ENCODE results near the gene GDF7. TPM values are rescaled to one million over a fixed set of nuclear protein-coding genes. Genes with fewer than 3 reads are reported as not detected.

The GDF7 gene
- total and polyA plus RNA-seq, 10 of the 15 experiments (the other 5 are each of a cell fraction or from before 2014, with no cell fraction given) = 0.02 to 0.11 (median 0.04) TPM; not detected in 1

- TF ChIP-seq, protein P1, sequence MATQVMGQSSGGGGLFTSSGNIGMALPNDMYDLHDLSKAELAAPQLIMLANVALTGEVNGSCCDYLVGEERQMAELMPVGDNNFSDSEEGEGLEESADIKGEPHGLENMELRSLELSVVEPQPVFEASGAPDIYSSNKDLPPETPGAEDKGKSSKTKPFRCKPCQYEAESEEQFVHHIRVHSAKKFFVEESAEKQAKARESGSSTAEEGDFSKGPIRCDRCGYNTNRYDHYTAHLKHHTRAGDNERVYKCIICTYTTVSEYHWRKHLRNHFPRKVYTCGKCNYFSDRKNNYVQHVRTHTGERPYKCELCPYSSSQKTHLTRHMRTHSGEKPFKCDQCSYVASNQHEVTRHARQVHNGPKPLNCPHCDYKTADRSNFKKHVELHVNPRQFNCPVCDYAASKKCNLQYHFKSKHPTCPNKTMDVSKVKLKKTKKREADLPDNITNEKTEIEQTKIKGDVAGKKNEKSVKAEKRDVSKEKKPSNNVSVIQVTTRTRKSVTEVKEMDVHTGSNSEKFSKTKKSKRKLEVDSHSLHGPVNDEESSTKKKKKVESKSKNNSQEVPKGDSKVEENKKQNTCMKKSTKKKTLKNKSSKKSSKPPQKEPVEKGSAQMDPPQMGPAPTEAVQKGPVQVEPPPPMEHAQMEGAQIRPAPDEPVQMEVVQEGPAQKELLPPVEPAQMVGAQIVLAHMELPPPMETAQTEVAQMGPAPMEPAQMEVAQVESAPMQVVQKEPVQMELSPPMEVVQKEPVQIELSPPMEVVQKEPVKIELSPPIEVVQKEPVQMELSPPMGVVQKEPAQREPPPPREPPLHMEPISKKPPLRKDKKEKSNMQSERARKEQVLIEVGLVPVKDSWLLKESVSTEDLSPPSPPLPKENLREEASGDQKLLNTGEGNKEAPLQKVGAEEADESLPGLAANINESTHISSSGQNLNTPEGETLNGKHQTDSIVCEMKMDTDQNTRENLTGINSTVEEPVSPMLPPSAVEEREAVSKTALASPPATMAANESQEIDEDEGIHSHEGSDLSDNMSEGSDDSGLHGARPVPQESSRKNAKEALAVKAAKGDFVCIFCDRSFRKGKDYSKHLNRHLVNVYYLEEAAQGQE (IDR thresholded peaks at IDR 0.05; ENCODE audit: low read depth, low read length) = no peak
- TF ChIP-seq MYC (IDR thresholded peaks at IDR 0.05; ENCODE audit: insufficient read depth, insufficient read length, insufficient replicate concordance, low read length, severe bottlenecking) (no peak), FOXM1 (IDR thresholded peaks at IDR 0.05; ENCODE audit: low read depth, low read length) (0 out of 2 replicates have a peak, but pooled peaks have one; percentile 29), BMI1 (IDR thresholded peaks at IDR 0.05; ENCODE audit: borderline replicate concordance) (no peak), CHD2 (IDR thresholded peaks at IDR 0.05; ENCODE audit: borderline replicate concordance, low read depth, low read length) (no peak), GABPA (IDR thresholded peaks at IDR 0.05; ENCODE audit: low read depth) (peak; percentile 21; the same call in 1 of the 2 replicates), IRF3 (IDR thresholded peaks at IDR 0.05) (no peak), RAD21 (IDR thresholded peaks at IDR 0.05; ENCODE audit: insufficient read depth, low read depth, low read length) (0 out of 2 replicates have a peak, but pooled peaks have one; percentile 28), PKNOX1 (IDR thresholded peaks at IDR 0.05) (no peak), SPI1 (IDR thresholded peaks at IDR 0.05; ENCODE audit: borderline replicate concordance, insufficient read depth, low read depth, low read length) (peak; percentile 67; the same call in 1 of the 2 replicates), ETV6 (conservative IDR thresholded peaks at IDR 0.05 in 1 of 2, IDR thresholded peaks at IDR 0.05 in 1 of 2; ENCODE audit: borderline replicate concordance in 1 of 2, low read depth in 1 of 2) (peak in 1 of 2 experiments; percentile 51; a peak in 1 of 4 replicates), SMARCA5 (IDR thresholded peaks at IDR 0.05) (no peak), STAT3 (IDR thresholded peaks at IDR 0.05; ENCODE audit: low read depth, low read length) (no peak), CREB1 (IDR thresholded peaks at IDR 0.05; ENCODE audit: low read depth) (0 out of 2 replicates have a peak, but pooled peaks have one; percentile 35), SIX5 (IDR thresholded peaks at IDR 0.05; ENCODE audit: low read depth, low read length, severe bottlenecking) (no peak)
- TF ChIP-seq, protein P2, sequence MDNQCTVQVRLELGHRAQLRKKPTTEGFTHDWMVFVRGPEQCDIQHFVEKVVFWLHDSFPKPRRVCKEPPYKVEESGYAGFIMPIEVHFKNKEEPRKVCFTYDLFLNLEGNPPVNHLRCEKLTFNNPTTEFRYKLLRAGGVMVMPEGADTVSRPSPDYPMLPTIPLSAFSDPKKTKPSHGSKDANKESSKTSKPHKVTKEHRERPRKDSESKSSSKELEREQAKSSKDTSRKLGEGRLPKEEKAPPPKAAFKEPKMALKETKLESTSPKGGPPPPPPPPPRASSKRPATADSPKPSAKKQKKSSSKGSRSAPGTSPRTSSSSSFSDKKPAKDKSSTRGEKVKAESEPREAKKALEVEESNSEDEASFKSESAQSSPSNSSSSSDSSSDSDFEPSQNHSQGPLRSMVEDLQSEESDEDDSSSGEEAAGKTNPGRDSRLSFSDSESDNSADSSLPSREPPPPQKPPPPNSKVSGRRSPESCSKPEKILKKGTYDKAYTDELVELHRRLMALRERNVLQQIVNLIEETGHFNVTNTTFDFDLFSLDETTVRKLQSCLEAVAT (IDR thresholded peaks at IDR 0.05) = no peak
- TF ChIP-seq, protein P3, sequence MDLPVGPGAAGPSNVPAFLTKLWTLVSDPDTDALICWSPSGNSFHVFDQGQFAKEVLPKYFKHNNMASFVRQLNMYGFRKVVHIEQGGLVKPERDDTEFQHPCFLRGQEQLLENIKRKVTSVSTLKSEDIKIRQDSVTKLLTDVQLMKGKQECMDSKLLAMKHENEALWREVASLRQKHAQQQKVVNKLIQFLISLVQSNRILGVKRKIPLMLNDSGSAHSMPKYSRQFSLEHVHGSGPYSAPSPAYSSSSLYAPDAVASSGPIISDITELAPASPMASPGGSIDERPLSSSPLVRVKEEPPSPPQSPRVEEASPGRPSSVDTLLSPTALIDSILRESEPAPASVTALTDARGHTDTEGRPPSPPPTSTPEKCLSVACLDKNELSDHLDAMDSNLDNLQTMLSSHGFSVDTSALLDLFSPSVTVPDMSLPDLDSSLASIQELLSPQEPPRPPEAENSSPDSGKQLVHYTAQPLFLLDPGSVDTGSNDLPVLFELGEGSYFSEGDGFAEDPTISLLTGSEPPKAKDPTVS (IDR thresholded peaks at IDR 0.05; ENCODE audit: low read depth, low read length) = no peak
Measured at GRCh38 chr2:20676353-20677215, 9.6 kb downstream of the GDF7 start (continued).
